ENCODE measurements around the gene TSPAN17. TPM values are rescaled to one million over a fixed set of nuclear protein-coding genes. Genes with fewer than 3 reads are reported as not detected.

The TSPAN17 gene
- total and polyA plus RNA-seq, 10 of the 15 experiments (the other 5 are each of a cell fraction or from before 2014, with no cell fraction given), result 0.24 to 17.1 (median 10.4) TPM

DNA sequence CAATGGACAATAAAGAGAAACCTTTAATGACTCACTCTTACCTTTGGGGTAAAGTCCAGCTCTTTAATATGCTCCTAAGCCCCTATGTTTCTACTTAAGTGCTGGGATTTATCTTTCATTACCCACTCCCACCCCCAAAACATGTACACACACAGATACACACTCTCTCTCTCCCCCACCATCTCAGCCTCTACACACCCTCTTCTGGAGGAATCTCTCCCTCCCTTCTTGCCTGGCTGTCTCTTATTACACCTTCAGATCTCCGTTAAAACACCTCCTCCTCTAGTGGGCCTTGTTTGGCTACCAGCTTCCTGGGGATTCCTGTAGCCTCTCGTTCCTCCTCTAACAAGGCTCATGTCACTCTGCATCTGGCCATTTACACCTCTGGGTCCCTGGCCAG is 44.2 kb upstream of the TSPAN17 start (continued):
- TF ChIP-seq SMAD1 (IDR thresholded peaks at IDR 0.05; ENCODE audit: low read depth, partially characterized antibody) (no peak), RAD51 (IDR thresholded peaks at IDR 0.05) (no peak), SMAD5 (IDR thresholded peaks at IDR 0.05; ENCODE audit: low read depth) (no peak), IKZF2 (IDR thresholded peaks at IDR 0.05) (no peak)

GRCh38 chr5:176606032-176606431 is 41.3 kb upstream of the TSPAN17 start:
- ChIA-PET RAD21 (ENCODE audit: unreplicated experiment) (no interaction called here), POLR2A (no interaction called here), CTCF (interaction anchor here (0.6 kb wide), 1 partner anchor 15 kb away, joined by 3 read pairs; no protein-coding TSS in a partner anchor), SMC1A (ENCODE audit: uncharacterized antibody, unreplicated experiment) (interaction anchor here (0.6 to 1.7 kb wide), 2 partner anchors 259 to 876 kb away, joined by 4 read pairs; no protein-coding TSS in a partner anchor)
- Histone ChIP-seq H3K36me3 (ENCODE audit: control insufficient read depth in 2 of 2, insufficient read depth in 2 of 2, low read length in 1 of 2) (no peaks in the 10 kb centered on the region), H3K4me1 (ENCODE audit: control insufficient read depth, insufficient read depth, low read length) (peaks cover 12% of the 10 kb centered on the region), H4K20me1 (ENCODE audit: control insufficient read depth, insufficient read depth) (no peaks in the 10 kb centered on the region), H3K9me3 (replicated peaks; ENCODE audit: control insufficient read depth, insufficient read depth, low read length) (no peaks in the 10 kb centered on the region), H3K79me2 (ENCODE audit: control insufficient read depth, insufficient read depth, low read length) (no peaks in the 10 kb centered on the region; the same call in 1 of the 2 replicates), H3K27ac (ENCODE audit: control insufficient read depth, insufficient read depth) (no peak overlapping the region), H3K27me3 (replicated peaks in 1 of 2; ENCODE audit: control insufficient read depth in 2 of 2, insufficient read depth in 2 of 2, low read length in 1 of 2) (no peaks in the 10 kb centered on the region), H2AFZ (ENCODE audit: control insufficient read depth, low read depth, low read length) (no peak overlapping the region), H3K4me3 (no peak overlapping the region), H3K4me2 (ENCODE audit: control insufficient read depth, insufficient read depth) (no peak overlapping the region), H3K9ac (ENCODE audit: control insufficient read depth, insufficient read depth, low read length) (no peak overlapping the region)
- ATAC-seq (no peak), FAIRE-seq (no peak), DNase-seq (ENCODE audit: low read depth, low spot score) (no peak)
- BruUV-seq (replicated peaks), result no TSS peak
- TF ChIP-seq, protein P1, sequence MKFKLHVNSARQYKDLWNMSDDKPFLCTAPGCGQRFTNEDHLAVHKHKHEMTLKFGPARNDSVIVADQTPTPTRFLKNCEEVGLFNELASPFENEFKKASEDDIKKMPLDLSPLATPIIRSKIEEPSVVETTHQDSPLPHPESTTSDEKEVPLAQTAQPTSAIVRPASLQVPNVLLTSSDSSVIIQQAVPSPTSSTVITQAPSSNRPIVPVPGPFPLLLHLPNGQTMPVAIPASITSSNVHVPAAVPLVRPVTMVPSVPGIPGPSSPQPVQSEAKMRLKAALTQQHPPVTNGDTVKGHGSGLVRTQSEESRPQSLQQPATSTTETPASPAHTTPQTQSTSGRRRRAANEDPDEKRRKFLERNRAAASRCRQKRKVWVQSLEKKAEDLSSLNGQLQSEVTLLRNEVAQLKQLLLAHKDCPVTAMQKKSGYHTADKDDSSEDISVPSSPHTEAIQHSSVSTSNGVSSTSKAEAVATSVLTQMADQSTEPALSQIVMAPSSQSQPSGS (IDR thresholded peaks at IDR 0.05; ENCODE audit: low read length), result no peak
- TF ChIP-seq TCF12 (IDR thresholded peaks at IDR 0.05; ENCODE audit: low read depth, low read length) (no peak), PAX5 (IDR thresholded peaks at IDR 0.05; ENCODE audit: borderline replicate concordance, low read depth, low read length) (no peak)
- TF ChIP-seq, protein P2, sequence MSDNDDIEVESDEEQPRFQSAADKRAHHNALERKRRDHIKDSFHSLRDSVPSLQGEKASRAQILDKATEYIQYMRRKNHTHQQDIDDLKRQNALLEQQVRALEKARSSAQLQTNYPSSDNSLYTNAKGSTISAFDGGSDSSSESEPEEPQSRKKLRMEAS (IDR thresholded peaks at IDR 0.05; ENCODE audit: low read depth, low read length), result no peak
- TF ChIP-seq, protein P3, sequence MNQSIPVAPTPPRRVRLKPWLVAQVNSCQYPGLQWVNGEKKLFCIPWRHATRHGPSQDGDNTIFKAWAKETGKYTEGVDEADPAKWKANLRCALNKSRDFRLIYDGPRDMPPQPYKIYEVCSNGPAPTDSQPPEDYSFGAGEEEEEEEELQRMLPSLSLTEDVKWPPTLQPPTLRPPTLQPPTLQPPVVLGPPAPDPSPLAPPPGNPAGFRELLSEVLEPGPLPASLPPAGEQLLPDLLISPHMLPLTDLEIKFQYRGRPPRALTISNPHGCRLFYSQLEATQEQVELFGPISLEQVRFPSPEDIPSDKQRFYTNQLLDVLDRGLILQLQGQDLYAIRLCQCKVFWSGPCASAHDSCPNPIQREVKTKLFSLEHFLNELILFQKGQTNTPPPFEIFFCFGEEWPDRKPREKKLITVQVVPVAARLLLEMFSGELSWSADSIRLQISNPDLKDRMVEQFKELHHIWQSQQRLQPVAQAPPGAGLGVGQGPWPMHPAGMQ (IDR thresholded peaks at IDR 0.05; ENCODE audit: borderline replicate concordance), result no peak
- in situ Hi-C loops (cut with MboI), result no loop called here
- 51% methylated on average over 3 of the region's 3 CpGs for WGBS (ENCODE audit: insufficient coverage, insufficient replicate concordance, low lambda C conversion rate, missing lambda C conversion rate)
- intact Hi-C loops (cut with micrococcal nuclease; ENCODE audit: unreplicated experiment), result no loop called here
